ENCODE measurements around the gene MEGF8. TPM values are rescaled to one million over a fixed set of nuclear protein-coding genes. Genes with fewer than 3 reads are reported as not detected.

Gene MEGF8
- total and polyA plus RNA-seq, 2 of the 13 experiments (the other 11 are each of a cell fraction or from before 2014, with no cell fraction given): 4.0 to 8.8 TPM

GRCh38 chr19:42316223-42317211, 8.9 kb upstream of the MEGF8 start (continued):
- TF ChIP-seq HDAC6 (IDR thresholded peaks at IDR 0.05; ENCODE audit: low read depth, low read length) (no peak), ZBTB21 (CRISPR knock-in tag; IDR thresholded peaks at IDR 0.05) (no peak), SP1 (IDR thresholded peaks at IDR 0.05) (no peak), SP1 (CRISPR knock-in tag; IDR thresholded peaks at IDR 0.05) (no peak), LBX2 (CRISPR knock-in tag; IDR thresholded peaks at IDR 0.05; ENCODE audit: borderline replicate concordance) (no peak), XBP1 (CRISPR knock-in tag; IDR thresholded peaks at IDR 0.05) (no peak), TBX3 (IDR thresholded peaks at IDR 0.05; ENCODE audit: borderline replicate concordance) (no peak), ZNF674 (CRISPR knock-in tag; IDR thresholded peaks at IDR 0.05; ENCODE audit: low read depth) (no peak), NKX3-1 (CRISPR knock-in tag; IDR thresholded peaks at IDR 0.05) (no peak), STAT6 (CRISPR knock-in tag; IDR thresholded peaks at IDR 0.05; ENCODE audit: borderline replicate concordance) (no peak), TRAFD1 (CRISPR knock-in tag; IDR thresholded peaks at IDR 0.05; ENCODE audit: borderline replicate concordance) (no peak), CENPX (CRISPR knock-in tag; IDR thresholded peaks at IDR 0.05) (no peak), ZNF207 (IDR thresholded peaks at IDR 0.05; ENCODE audit: borderline replicate concordance) (no peak), ZKSCAN1 (IDR thresholded peaks at IDR 0.05; ENCODE audit: low read length) (no peak), ZNF550 (CRISPR knock-in tag; IDR thresholded peaks at IDR 0.05; ENCODE audit: borderline replicate concordance) (no peak), ZSCAN9 (CRISPR knock-in tag; IDR thresholded peaks at IDR 0.05; ENCODE audit: borderline replicate concordance) (no peak), SAFB2 (CRISPR knock-in tag; IDR thresholded peaks at IDR 0.05; ENCODE audit: borderline replicate concordance, low read depth) (no peak), HOXA3 (CRISPR knock-in tag; IDR thresholded peaks at IDR 0.05) (no peak; the same call in 1 of the 2 replicates), ARNT (IDR thresholded peaks at IDR 0.05) (no peak), SMAD3 (CRISPR knock-in tag; IDR thresholded peaks at IDR 0.05) (no peak), YEATS4 (CRISPR knock-in tag; IDR thresholded peaks at IDR 0.05; ENCODE audit: borderline replicate concordance) (peak; percentile 45; the same call in 1 of the 2 replicates), SMARCE1 (IDR thresholded peaks at IDR 0.05; ENCODE audit: borderline replicate concordance) (no peak), ZNF543 (CRISPR knock-in tag; IDR thresholded peaks at IDR 0.05) (no peak), ZNF468 (CRISPR knock-in tag; IDR thresholded peaks at IDR 0.05) (no peak), MXD3 (CRISPR knock-in tag; IDR thresholded peaks at IDR 0.05) (0 out of 2 replicates have a peak, but pooled peaks have one; percentile 46), GPN1 (CRISPR knock-in tag; IDR thresholded peaks at IDR 0.05; ENCODE audit: borderline replicate concordance) (no peak), REL (CRISPR knock-in tag; conservative IDR thresholded peaks at IDR 0.05) (no peak)
